RWPE1 (cell line): Measurements from ENCODE around the gene WNT3A.

Experiments
- CTCF ChIA-PET: fragments of 350-600 bp; sonication (Branson Sonifier 250); formaldehyde crosslinking; extraction: SDS; loops from one replicate; lab custom pipeline; 2021; lab: Yijun Ruan, JAX
- POLR2A ChIA-PET: fragments of 400-600 bp; formaldehyde crosslinking; extraction: SDS; loops from one replicate; lab custom pipeline; 2020; ENCODE audit warnings: antibody characterized with exemption; ENCODE audit not compliant: low non-redundant PET; lab: Yijun Ruan, JAX
- DNase-seq: peaks from one replicate; pipeline ENCODE4 v3.0.0; 2012; ENCODE audit warnings: low spot score
- H3K27ac ChIP-seq: fragments of 450-650 bp; 2 replicates; pipeline ENCODE4 v1.5.1; 2017
- CTCF ChIP-seq: fragments of 450-650 bp; conservative IDR thresholded peaks from 2 replicates; pipeline ENCODE4 v1.5.1; 2017; ENCODE audit warnings: low read depth, mild to moderate bottlenecking

The WNT3A gene

GRCh38 chr1:228105996-228106799, 99.4 kb downstream of the WNT3A start:
- CTCF ChIA-PET: interaction anchor here (1.3 kb wide), 1 partner anchor 25 kb away, joined by 3 read pairs; no protein-coding TSS in a partner anchor

GRCh38 chr1:228106800-228107054, 99.9 kb downstream of the WNT3A start:
- ChIA-PET POLR2A (no interaction called here), CTCF (no interaction called here)
- peak overlapping the region; percentile 84 for H3K27ac ChIP-seq
- DNase-seq: no peak
- no peak for TF ChIP-seq CTCF

More at GRCh38 chr1:228105996-228106799, 99.4 kb downstream of the WNT3A start:
- POLR2A ChIA-PET: no interaction called here
- DNase-seq: no peak
- peak overlapping the region; percentile 84 for H3K27ac ChIP-seq
- TF ChIP-seq CTCF: no peak

GRCh38 chr1:228107636-228108035, 100.8 kb downstream of the WNT3A start:
- POLR2A ChIA-PET: interaction anchor here (0.6 kb wide), 1 partner anchor 351 kb away, joined by 5 read pairs; no protein-coding TSS in a partner anchor
- no peak for DNase-seq
- CTCF ChIA-PET: interaction anchor here (0.5 kb wide), 1 partner anchor 346 kb away, joined by 6 read pairs; no protein-coding TSS in a partner anchor
- no peak for TF ChIP-seq CTCF
- H3K27ac ChIP-seq: peak overlapping the region; percentile 70

GRCh38 chr1:228108055-228108690, 101.4 kb downstream of the WNT3A start:
- no peak for DNase-seq
- ChIA-PET CTCF (interaction anchor here (0.5 to 0.9 kb wide), 2 partner anchors 35 to 345 kb away, joined by 3 to 6 read pairs; no protein-coding TSS in a partner anchor), POLR2A (interaction anchor here (0.6 kb wide), 1 partner anchor 350 kb away, joined by 5 read pairs; no protein-coding TSS in a partner anchor)
- TF ChIP-seq CTCF: no peak
- peak overlapping the region; percentile 70 for H3K27ac ChIP-seq

- DNase-seq: no peak
- TF ChIP-seq CTCF: no peak
- POLR2A ChIA-PET: no interaction called here
- CTCF ChIA-PET: interaction anchor here (0.9 kb wide), 1 partner anchor 36 kb away, joined by 3 read pairs; no protein-coding TSS in a partner anchor
- H3K27ac ChIP-seq: peak overlapping the region; percentile 70
These were observed 101.9 kb downstream of the WNT3A start for GRCh38 chr1:228108742-228109072.

- peak; percentile 92 for DNase-seq
- POLR2A ChIA-PET: no interaction called here
- CTCF ChIA-PET: interaction anchor here (0.6 to 1.0 kb wide), 3 partner anchors 57 to 121 kb away, joined by 3 to 7 read pairs (median 7); no protein-coding TSS in a partner anchor
- peak within 1 kb of the TSS; percentile 70 for H3K27ac ChIP-seq
- no peak for TF ChIP-seq CTCF
These were observed 102.5 kb downstream of the WNT3A start, which contains the start of gene MRPL55 for GRCh38 chr1:228109073-228109961. Gene MRPL55 (minus strand): TSS chr1:228109299. CDS start chr1:228108260, 1,039 bp downstream.
